ENCODE measurements around the gene GLI3. TPM values are rescaled to one million over a fixed set of nuclear protein-coding genes. Genes with fewer than 3 reads are reported as not detected.

Gene GLI3
- total RNA-seq, 1 experiment from 2014 or later, result 46.2 TPM

GRCh38 chr7:42193471-42194129, 43.4 kb downstream of the GLI3 start:
- Mint-ChIP-seq H3K9me3 (no peaks in the 10 kb centered on the region), H3K4me1 (peaks cover 52% of the 10 kb centered on the region), H3K36me3 (no peaks in the 10 kb centered on the region), H3K27me3 (ENCODE audit: low read depth) (no peaks in the 10 kb centered on the region; the same call in 1 of the 2 replicates), H3K4me3 (peak overlapping the region; percentile 24; the same call in 1 of the 2 replicates), H3K27ac (peak overlapping the region; percentile 67)
- no peak for TF ChIP-seq ZNF512 (CRISPR knock-in tag; IDR thresholded peaks at IDR 0.05; ENCODE audit: borderline replicate concordance)
- TF ChIP-seq USF1 (CRISPR knock-in tag; IDR thresholded peaks at IDR 0.05), result no peak
- no peak for DNase-seq (ENCODE audit: low spot score)
- POLR2A ChIA-PET, result no interaction called here
- CTCF ChIA-PET, result interaction anchor here (0.6 to 1.7 kb wide), 6 partner anchors 8 to 303 kb away, joined by 3 to 7 read pairs (median 5); no protein-coding TSS in a partner anchor
- ATAC-seq, result no peak

GRCh38 chr7:42192851-42193461, 44.1 kb downstream of the GLI3 start:
- ATAC-seq (peak; percentile 87), DNase-seq (ENCODE audit: low spot score) (no peak)
- CTCF ChIA-PET, result interaction anchor here (0.6 to 1.7 kb wide), 8 partner anchors 8 to 1180 kb away, joined by 3 to 7 read pairs (median 4); no protein-coding TSS in a partner anchor

GRCh38 chr7:42192066-42192465, 44.9 kb downstream of the GLI3 start:
- ChIA-PET POLR2A (no interaction called here), CTCF (no interaction called here)
- DNase-seq (ENCODE audit: low spot score) (no peak), ATAC-seq (no peak)
- Mint-ChIP-seq H3K27me3 (ENCODE audit: low read depth) (no peaks in the 10 kb centered on the region; the same call in 1 of the 2 replicates), H3K9me3 (no peaks in the 10 kb centered on the region), H3K27ac (no peak overlapping the region), H3K36me3 (no peaks in the 10 kb centered on the region), H3K4me3 (no peak overlapping the region), H3K4me1 (peaks cover 37% of the 10 kb centered on the region)
- TF ChIP-seq KAT7 (CRISPR knock-in tag; IDR thresholded peaks at IDR 0.05; ENCODE audit: borderline replicate concordance), result no peak
- TF ChIP-seq ZNF512 (CRISPR knock-in tag; IDR thresholded peaks at IDR 0.05; ENCODE audit: borderline replicate concordance), result no peak
- TF ChIP-seq MYBL2 (CRISPR knock-in tag; IDR thresholded peaks at IDR 0.05), result no peak
- no peak for TF ChIP-seq PREB (CRISPR knock-in tag; IDR thresholded peaks at IDR 0.05; ENCODE audit: borderline replicate concordance)
- no peak for TF ChIP-seq E2F5 (CRISPR knock-in tag; IDR thresholded peaks at IDR 0.05)
- no peak for TF ChIP-seq FOXJ3 (CRISPR knock-in tag; IDR thresholded peaks at IDR 0.05; ENCODE audit: borderline replicate concordance)
- TF ChIP-seq TP53 (CRISPR knock-in tag; IDR thresholded peaks at IDR 0.05), result no peak
- no peak for TF ChIP-seq ERG (CRISPR knock-in tag; IDR thresholded peaks at IDR 0.05)
- TF ChIP-seq GRHL2 (CRISPR knock-in tag; IDR thresholded peaks at IDR 0.05; ENCODE audit: insufficient replicate concordance, severe bottlenecking), result no peak
- no peak for TF ChIP-seq SP1 (CRISPR knock-in tag; conservative IDR thresholded peaks at IDR 0.05)

More at GRCh38 chr7:42192851-42193461, 44.1 kb downstream of the GLI3 start:
- Mint-ChIP-seq H3K36me3 (no peaks in the 10 kb centered on the region), H3K4me1 (peaks cover 45% of the 10 kb centered on the region), H3K27me3 (ENCODE audit: low read depth) (no peaks in the 10 kb centered on the region; the same call in 1 of the 2 replicates), H3K27ac (peak overlapping the region; percentile 55), H3K9me3 (no peaks in the 10 kb centered on the region), H3K4me3 (peak overlapping the region; percentile 5; the same call in 1 of the 2 replicates)
- POLR2A ChIA-PET, result no interaction called here
- TF ChIP-seq ZNF232 (CRISPR knock-in tag; IDR thresholded peaks at IDR 0.05) (no peak), ZNF425 (CRISPR knock-in tag; conservative IDR thresholded peaks at IDR 0.05) (no peak), ZNF396 (CRISPR knock-in tag; IDR thresholded peaks at IDR 0.05; ENCODE audit: borderline replicate concordance) (no peak), PRRX2 (CRISPR knock-in tag; IDR thresholded peaks at IDR 0.05) (no peak), USF2 (CRISPR knock-in tag; IDR thresholded peaks at IDR 0.05) (no peak), ZNF121 (CRISPR knock-in tag; IDR thresholded peaks at IDR 0.05) (no peak)

All from WTC11 (cell line).